ENCODE measurements around the gene PTPRZ1. TPM values are rescaled to one million over a fixed set of nuclear protein-coding genes. Genes with fewer than 3 reads are reported as not detected.

Gene PTPRZ1
- total and polyA plus RNA-seq, 7 donors, result 0.01 to 0.30 (median 0.08) TPM; not detected in 4

GRCh38 chr7:121882731-121883130, 9.8 kb downstream of the PTPRZ1 start:
- WGBS, 3 donors, result 74 to 87% (median 76%) methylated on average over 2 of the region's 2 CpGs
- no peaks in the 10 kb centered on the region for H3K9me3 ChIP-seq
- no peaks in the 10 kb centered on the region for H3K27me3 ChIP-seq (ENCODE audit: insufficient read depth in 3 of 3, low read length in 2 of 3)
- DNase-seq (no peak), ATAC-seq (no peak)
- no peak overlapping the region for H3K27ac ChIP-seq
- H3K4me1 ChIP-seq, result no peaks in the 10 kb centered on the region
- H3K36me3 ChIP-seq (ENCODE audit: insufficient read depth in 1 of 2, low read depth in 1 of 2), result no peaks in the 10 kb centered on the region
- no peak for TF ChIP-seq CTCF (IDR thresholded peaks at IDR 0.05)
- intact Hi-C loops (cut with DNase I), result no loop called here
- no peak overlapping the region for H3K4me3 ChIP-seq

DNA sequence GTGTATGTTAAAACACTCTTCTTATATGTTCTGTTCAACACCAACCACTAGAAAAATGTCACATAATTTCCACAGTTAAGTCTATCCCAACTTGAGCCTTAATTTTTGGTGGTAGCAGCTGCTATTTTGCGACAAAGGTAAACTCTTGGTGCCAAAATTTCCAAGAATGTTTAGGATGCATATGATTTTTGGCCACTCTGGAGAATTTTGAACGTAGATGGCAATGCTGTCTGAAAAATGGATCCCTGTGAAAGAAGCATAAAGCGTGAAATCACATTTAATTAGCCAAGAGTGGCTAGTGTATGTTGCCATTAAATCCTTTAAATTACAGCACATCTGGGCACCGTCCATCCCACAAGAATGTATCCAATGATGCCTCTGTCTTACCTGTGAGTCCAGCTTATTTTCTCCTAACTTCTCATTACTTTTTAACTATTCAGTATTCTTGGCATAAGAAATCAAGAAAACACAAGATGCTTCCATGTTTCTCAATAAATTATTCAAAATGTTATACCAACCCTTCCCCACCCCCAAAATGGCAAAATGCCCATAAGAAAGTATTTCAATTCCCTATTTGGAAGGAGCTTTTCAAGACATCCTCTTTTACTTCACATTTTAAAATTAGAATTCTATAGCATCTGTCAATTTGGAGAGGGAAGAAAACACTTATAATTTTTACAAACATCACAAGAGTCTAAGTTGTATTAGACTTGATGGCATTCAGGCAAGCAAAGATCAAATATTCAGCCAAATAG, 12.4 kb downstream of the PTPRZ1 start:
- no peak for TF ChIP-seq CTCF (IDR thresholded peaks at IDR 0.05)
- Histone ChIP-seq H3K27me3 (ENCODE audit: insufficient read depth in 3 of 3, low read length in 2 of 3) (no peaks in the 10 kb centered on the region), H3K36me3 (ENCODE audit: insufficient read depth in 1 of 2, low read depth in 1 of 2) (no peaks in the 10 kb centered on the region), H3K4me1 (no peaks in the 10 kb centered on the region), H3K4me3 (no peak overlapping the region), H3K27ac (no peak overlapping the region), H3K9me3 (no peaks in the 10 kb centered on the region)
- DNase-seq (no peak), ATAC-seq (no peak)
- intact Hi-C loops (cut with DNase I), result no loop called here
- 29 to 51% (median 51%) methylated on average over 4 of the region's 4 CpGs for WGBS, 3 donors

GRCh38 chr7:121887634-121888033, 14.7 kb downstream of the PTPRZ1 start:
- no peak for DNase-seq
- Histone ChIP-seq H3K9me3 (no peaks in the 10 kb centered on the region), H3K36me3 (ENCODE audit: insufficient read depth in 1 of 2, low read depth in 1 of 2) (no peaks in the 10 kb centered on the region), H3K27me3 (ENCODE audit: insufficient read depth in 3 of 3, low read length in 2 of 3) (no peaks in the 10 kb centered on the region), H3K27ac (no peak overlapping the region), H3K4me3 (no peak overlapping the region), H3K4me1 (no peaks in the 10 kb centered on the region)
- intact Hi-C loops (cut with DNase I), result no loop called here
- WGBS, 3 donors, result 83 to 90% (median 89%) methylated on average over 6 of the region's 6 CpGs
- TF ChIP-seq CTCF (IDR thresholded peaks at IDR 0.05), result no peak
- ATAC-seq, result no peak

DNA sequence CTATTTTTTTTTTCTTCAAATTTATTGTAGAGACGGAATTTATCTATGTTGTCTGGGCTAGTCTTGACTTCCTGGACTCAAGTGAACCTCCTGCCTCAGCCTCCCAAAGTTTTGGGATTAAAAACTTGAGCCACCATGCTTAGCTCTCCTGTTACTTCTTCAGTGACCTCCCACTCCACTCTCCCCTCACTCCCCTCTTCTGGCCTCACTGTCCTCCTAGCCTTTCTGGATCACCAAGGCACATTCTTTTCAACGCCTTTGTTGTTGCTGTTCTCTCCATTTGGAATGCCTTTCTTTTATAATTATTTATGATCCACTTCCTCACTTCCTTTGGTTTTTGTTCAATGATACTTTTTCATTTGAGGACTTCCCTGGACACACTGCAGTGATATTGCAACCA, 17.9 kb downstream of the PTPRZ1 start:
- DNase-seq, result no peak
- intact Hi-C loops (cut with DNase I), result no loop called here
- ATAC-seq, result no peak
- Histone ChIP-seq H3K27ac (no peak overlapping the region), H3K4me3 (no peak overlapping the region), H3K27me3 (ENCODE audit: insufficient read depth in 3 of 3, low read length in 2 of 3) (no peaks in the 10 kb centered on the region), H3K36me3 (ENCODE audit: insufficient read depth in 1 of 2, low read depth in 1 of 2) (no peaks in the 10 kb centered on the region), H3K4me1 (no peaks in the 10 kb centered on the region), H3K9me3 (no peaks in the 10 kb centered on the region)
- 59 to 66% (median 62%) methylated on average over 2 of the region's 2 CpGs for WGBS, 3 donors
- TF ChIP-seq CTCF (IDR thresholded peaks at IDR 0.05), result no peak

GRCh38 chr7:121891731-121892130, 18.8 kb downstream of the PTPRZ1 start:
- TF ChIP-seq CTCF (IDR thresholded peaks at IDR 0.05), result no peak
- 72 to 76% (median 76%) methylated on average over 2 of the region's 2 CpGs for WGBS, 3 donors

More at GRCh38 chr7:121891731-121892130, 18.8 kb downstream of the PTPRZ1 start:
- H3K27ac ChIP-seq, result no peak overlapping the region
- H3K36me3 ChIP-seq (ENCODE audit: insufficient read depth in 1 of 2, low read depth in 1 of 2), result no peaks in the 10 kb centered on the region
- DNase-seq, result no peak
- intact Hi-C loops (cut with DNase I), result no loop called here
- H3K4me3 ChIP-seq, result no peak overlapping the region
- no peaks in the 10 kb centered on the region for H3K4me1 ChIP-seq
- ATAC-seq, result no peak
- H3K27me3 ChIP-seq (ENCODE audit: insufficient read depth in 3 of 3, low read length in 2 of 3), result no peaks in the 10 kb centered on the region
- no peaks in the 10 kb centered on the region for H3K9me3 ChIP-seq
